CD4-positive, alpha-beta T cell treated with Interleukin-1 beta for 1 hour (primary cell): Measurements from ENCODE around the gene NDUFS2.
A peak's percentile ranks its signal among the peaks of the same experiment; 100 is the strongest.

ENCODE experiments used
- DNase-seq, 2 donors: peaks; one replicate each; pipeline ENCODE4 v3.0.0-alpha.2; 2020 to 2022

Gene NDUFS2

GRCh38 chr1:161201836-161202712, at the start of gene NDUFS2:
Gene NDUFS2, plus strand, starts transcription at chr1:161202367. Its CDS starts 19 bp downstream, at chr1:161202386.
- peak; percentile 97 for DNase-seq

GRCh38 chr1:161153176-161153575, 49.0 kb upstream of the NDUFS2 start:
- no peak for DNase-seq

- peak; percentile 90 for DNase-seq
These were observed 48.4 kb upstream of the NDUFS2 start, which contains the start of gene UFC1 for GRCh38 chr1:161153682-161154337. Gene UFC1, plus strand, starts transcription at chr1:161153978. Its CDS starts 20 bp downstream, at chr1:161153998.

DNA sequence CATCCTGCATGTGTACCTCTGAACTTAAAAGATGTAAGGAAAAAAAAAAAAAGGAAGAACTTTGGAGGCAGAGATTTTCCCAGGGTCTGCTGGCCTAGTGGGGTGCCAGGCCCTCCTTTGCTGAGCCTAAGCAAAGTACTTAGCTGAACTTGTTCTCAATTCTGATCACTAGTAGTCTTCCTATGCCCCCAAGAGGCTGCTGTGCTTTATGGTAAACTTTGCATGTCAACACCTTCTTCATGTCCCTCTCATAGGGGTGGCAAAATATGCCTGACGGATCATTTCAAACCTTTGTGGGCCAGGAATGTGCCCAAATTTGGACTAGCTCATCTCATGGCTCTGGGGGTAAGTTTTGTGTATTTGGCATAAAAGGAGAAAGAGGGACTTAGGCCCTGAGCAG, 44.3 kb upstream of the NDUFS2 start:
- no peak for DNase-seq

DNA sequence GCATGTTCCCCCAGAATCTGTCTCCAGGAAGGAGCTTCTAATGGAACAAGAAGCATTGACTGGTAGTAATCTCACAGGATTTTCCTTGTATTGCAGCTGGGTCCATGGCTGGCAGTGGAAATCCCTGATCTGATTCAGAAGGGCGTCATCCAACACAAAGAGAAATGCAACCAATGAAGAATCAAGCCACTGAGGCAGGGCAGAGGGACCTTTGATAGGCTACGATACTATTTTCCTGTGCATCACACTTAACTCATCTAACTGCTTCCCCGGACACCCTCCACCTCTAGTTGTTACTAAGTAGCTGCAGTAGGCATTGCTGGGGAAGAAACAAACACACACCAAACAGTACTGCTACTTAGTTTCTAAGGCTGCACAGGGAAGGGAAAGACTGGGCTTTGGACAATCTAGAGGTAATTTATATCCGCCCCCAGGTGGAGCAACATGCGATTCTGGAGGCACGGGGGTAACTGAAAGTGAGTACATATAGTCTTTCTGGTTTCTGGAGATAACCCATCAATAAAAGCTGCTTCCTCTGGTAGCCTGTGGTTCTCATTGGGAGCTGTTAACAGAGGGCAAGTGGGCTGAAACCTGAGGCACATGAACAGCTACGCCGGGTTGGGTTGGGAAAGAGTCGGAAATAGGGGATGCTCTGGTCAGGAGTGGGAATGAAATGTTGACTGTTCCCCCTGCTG, 43.7 kb upstream of the NDUFS2 start:
- DNase-seq: no peak

GRCh38 chr1:161159087-161159912, 42.9 kb upstream of the NDUFS2 start, which contains the start of gene USP21:
Gene USP21, plus strand, starts transcription at chr1:161159500. Its CDS starts 1,141 bp downstream, at chr1:161160641.
- peak; percentile 91 to 94 for DNase-seq

GRCh38 chr1:161159913-161160243, 42.3 kb upstream of the NDUFS2 start:
- DNase-seq: no peak

GRCh38 chr1:161160671-161161145, 41.5 kb upstream of the NDUFS2 start:
- DNase-seq: no peak

GRCh38 chr1:161161652-161162051, 40.5 kb upstream of the NDUFS2 start:
- no peak for DNase-seq

GRCh38 chr1:161162052-161162451, 40.1 kb upstream of the NDUFS2 start:
- no peak for DNase-seq

GRCh38 chr1:161162806-161163205, 39.4 kb upstream of the NDUFS2 start:
- no peak for DNase-seq

- DNase-seq: no peak
These were observed 38.4 kb upstream of the NDUFS2 start for GRCh38 chr1:161163793-161164192.

- DNase-seq: no peak
These were observed 37.1 kb upstream of the NDUFS2 start for GRCh38 chr1:161164901-161165610.

DNA sequence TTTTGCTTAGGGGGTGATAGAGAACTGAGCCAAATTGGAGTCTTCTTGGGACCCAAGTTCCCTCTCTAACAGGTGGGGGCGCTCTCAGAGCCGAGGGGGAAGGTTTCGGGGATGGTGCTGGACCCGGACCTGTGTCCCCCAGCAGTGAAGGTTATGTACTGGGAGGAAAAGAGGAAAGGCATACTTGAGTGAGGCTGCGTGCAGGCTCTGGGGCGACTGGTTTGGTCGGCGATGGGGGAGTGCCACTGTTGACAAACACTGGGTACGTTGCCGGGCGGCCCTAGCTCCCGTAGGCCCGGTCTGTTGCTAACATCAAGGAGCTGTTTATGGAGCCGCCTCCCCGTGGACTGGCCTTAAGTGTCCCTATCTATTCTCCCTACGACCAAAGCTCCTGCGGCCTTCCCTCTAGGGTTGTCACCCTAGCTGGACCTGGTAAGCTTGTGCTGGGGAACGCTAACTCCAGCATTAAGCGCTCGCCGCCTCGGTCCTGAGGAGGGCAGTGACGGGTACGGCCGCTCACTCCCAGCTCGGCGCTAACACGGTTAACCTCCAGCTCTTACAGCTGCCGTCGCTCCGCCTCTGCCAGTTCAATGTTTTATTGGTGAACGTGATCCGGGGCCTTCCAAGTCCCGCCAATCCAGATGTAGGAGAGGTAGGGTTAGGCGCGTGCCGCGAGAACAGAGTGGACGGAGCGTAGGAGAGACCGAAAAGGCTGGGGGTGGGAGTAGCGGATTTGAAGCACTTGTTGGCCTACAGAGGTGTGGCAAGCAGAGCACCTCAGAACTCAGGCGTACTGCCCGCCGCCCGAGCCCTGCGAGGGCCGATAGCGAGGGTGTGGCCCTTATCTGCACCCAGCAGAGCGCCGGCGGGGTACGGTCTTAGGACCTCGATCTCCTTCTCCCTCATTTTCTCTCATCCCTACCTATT, 36.2 kb upstream of the NDUFS2 start, which contains the start of gene PPOX:
Gene PPOX (plus strand): TSS at position 685 of the 927 bp plus-strand sequence. CDS start 422 bp downstream, outside the sequence.
- peak; percentile 95 to 96 for DNase-seq

- DNase-seq: no peak
These were observed 35.3 kb upstream of the NDUFS2 start for GRCh38 chr1:161166669-161167548.

- DNase-seq: no peak
These were observed 33.3 kb upstream of the NDUFS2 start for GRCh38 chr1:161168906-161169305.

DNA sequence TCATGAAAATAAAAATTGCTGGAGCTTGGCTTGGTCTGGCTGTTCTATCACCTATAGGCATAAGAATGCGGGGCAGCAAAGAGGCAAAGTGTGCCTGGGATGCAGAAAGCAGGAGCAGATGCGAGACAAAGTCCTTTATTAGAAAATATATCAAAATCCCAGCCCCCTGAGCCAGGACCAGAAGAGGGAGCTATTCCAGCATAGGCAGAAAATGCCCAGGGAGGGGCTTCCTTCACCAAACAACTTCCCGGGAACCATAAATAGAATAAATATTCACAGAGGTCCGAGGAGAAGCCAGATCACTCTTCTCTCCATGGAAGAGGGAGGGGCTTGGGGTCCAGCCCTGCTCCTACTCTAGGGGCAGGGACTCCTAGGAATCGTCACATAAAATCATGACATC, 31.0 kb upstream of the NDUFS2 start:
- DNase-seq: no peak

DNA sequence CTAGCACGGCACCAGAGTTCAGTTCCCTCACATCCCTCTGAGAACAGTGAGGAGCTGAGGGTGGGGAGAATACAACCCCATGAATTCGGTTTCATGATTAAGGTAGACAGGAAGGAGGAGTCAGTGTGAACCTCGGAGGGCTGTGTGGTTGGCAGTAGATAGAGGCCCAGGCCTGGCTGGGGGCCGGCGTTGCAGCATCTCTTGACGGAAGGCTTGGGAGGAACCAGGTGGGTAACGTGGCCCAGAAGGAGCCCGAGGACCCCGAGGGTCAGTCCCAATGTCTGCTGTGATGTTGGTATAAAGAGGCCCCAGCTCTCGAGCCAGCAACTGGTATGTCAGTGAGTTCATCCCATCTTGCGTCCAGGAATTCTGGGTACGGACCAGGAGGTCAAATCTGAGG, 30.5 kb upstream of the NDUFS2 start:
- DNase-seq: no peak

DNA sequence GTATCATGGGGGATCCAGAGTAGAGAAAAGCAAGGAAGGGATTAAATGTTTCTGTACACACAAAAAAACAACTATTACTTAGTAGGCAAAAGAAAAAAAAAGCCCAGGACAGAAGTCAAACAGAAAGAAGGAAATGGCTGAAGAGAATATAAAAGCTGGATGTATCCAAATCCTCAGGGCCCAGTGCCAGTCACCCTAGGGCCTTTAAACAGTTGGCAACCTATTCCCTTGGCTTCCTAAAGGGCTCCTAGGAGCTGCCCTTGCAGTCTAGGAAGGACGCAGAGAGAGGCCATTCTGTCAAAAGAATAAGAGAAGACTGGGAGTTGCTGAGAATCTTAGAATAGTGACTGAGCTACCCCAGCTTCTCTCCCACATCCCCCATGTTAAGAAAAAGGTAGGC, 29.8 kb upstream of the NDUFS2 start:
- no peak for DNase-seq
